ENCODE data around the gene C11orf68. TPM values are rescaled to one million over a fixed set of nuclear protein-coding genes. Genes with fewer than 3 reads are reported as not detected.
A peak's percentile ranks its signal among the peaks of the same experiment; 100 is the strongest.

C11orf68 gene
- total and polyA plus RNA-seq, 2 experiments from 2014 or later, result 16.8 to 23.2 TPM

DNA sequence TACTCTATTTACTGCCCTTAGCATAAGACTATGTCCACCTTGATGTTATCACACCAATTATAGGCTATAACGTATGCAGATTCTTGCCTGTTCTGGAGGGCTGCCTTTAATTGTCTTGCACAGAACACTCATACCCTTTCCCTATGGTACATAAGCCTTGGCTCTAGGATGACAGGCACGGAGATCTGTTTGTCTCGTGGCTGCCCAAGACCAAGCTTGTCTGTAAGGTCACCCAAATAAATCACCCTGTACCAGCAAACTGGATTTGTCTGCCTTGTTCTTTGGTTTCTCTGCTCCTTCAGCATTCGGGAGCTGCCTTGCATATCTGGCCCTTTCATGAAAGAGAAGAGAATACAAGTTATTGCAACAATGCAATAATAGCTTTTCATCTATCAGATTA, 18.9 kb upstream of the C11orf68 start:
- H3K27ac Mint-ChIP-seq, result no peak overlapping the region

More for the DNA sequence above, 18.9 kb upstream of the C11orf68 start:
- Histone ChIP-seq H3K9me2 (ENCODE audit: insufficient read depth) (no peaks in the 10 kb centered on the region), H3K4me1 (ENCODE audit: insufficient read depth) (no peaks in the 10 kb centered on the region), H3K36me3 (ENCODE audit: insufficient read depth) (no peaks in the 10 kb centered on the region), H3K27ac (ENCODE audit: low read depth) (no peak overlapping the region), H4K20me1 (replicated peaks; ENCODE audit: insufficient read depth) (no peaks in the 10 kb centered on the region), H3F3A (replicated peaks; ENCODE audit: low read depth) (no peaks in the 10 kb centered on the region), H2AFZ (peak overlapping the region; percentile 48; the same call in 1 of the 2 replicates), H3K27me3 (ENCODE audit: insufficient read depth) (no peaks in the 10 kb centered on the region), H3K79me2 (replicated peaks; ENCODE audit: insufficient read depth) (no peaks in the 10 kb centered on the region), H3K4me2 (no peak overlapping the region), H3K4me3 (no peak overlapping the region)
- Mint-ChIP-seq H3K9me3 (no peaks in the 10 kb centered on the region), H3K36me3 (ENCODE audit: low read depth) (no peaks in the 10 kb centered on the region), H3K4me3 (no peak overlapping the region), H3K27me3 (ENCODE audit: insufficient read depth, low read depth, poor library complexity) (peaks cover 11% of the 10 kb centered on the region), H3K4me1 (peaks cover 8% of the 10 kb centered on the region; the same call in 2 of the 3 replicates)
- ATAC-seq (no peak), DNase-seq (ENCODE audit: low spot score) (no peak)
- TF ChIP-seq CTCF (conservative IDR thresholded peaks at IDR 0.05; ENCODE audit: low read depth in 2 of 2) (no peak), ZNF114 (CRISPR knock-in tag; IDR thresholded peaks at IDR 0.05) (no peak), NANOG (IDR thresholded peaks at IDR 0.05; ENCODE audit: borderline replicate concordance) (no peak), EZH2 (IDR thresholded peaks at IDR 0.05; ENCODE audit: low read depth, unreplicated experiment) (no peak), STAT1 (IDR thresholded peaks at IDR 0.05; ENCODE audit: unreplicated experiment) (no peak), CREB1 (CRISPR knock-in tag; IDR thresholded peaks at IDR 0.05; ENCODE audit: low read depth) (no peak), EZH2phosphoT487 (IDR thresholded peaks at IDR 0.05; ENCODE audit: unreplicated experiment) (no peak), ZNF331 (CRISPR knock-in tag; IDR thresholded peaks at IDR 0.05; ENCODE audit: low read depth) (no peak), ZNF462 (CRISPR knock-in tag; IDR thresholded peaks at IDR 0.05) (no peak)
